GM19324 (cell line): ENCODE results near the gene ATP6V0B.

Experiments used
- ATAC-seq: cut with Tn5 transposase; IDR thresholded peaks from one replicate; pipeline ENCODE4 v1.9.1; 2021; ENCODE audit warnings: mild to moderate bottlenecking, moderate library complexity; ENCODE audit not compliant: unreplicated experiment, low FRiP score

ATP6V0B gene

DNA sequence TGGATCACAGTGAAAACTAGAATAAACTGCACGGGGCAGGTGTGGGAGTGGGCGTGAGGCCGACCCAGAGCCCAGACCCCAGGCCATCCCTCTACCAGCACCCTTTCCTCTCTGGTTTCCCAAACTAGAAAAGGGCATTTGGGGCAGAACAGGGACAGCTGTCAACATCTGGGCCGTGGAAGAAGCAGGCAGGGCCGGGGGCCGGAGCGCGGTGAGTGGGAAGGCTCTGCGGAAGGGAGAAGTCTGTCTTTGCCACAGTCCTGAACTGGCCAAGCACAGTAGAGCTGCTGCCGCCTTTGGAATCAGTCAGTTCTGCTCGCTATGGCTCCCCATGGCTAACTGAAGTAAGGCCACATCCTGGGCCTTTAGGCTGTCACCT is 23.2 kb downstream of the ATP6V0B start:
- no peak for ATAC-seq

GRCh38 chr1:43999455-43999854 is 24.7 kb downstream of the ATP6V0B start:
- ATAC-seq: no peak

DNA sequence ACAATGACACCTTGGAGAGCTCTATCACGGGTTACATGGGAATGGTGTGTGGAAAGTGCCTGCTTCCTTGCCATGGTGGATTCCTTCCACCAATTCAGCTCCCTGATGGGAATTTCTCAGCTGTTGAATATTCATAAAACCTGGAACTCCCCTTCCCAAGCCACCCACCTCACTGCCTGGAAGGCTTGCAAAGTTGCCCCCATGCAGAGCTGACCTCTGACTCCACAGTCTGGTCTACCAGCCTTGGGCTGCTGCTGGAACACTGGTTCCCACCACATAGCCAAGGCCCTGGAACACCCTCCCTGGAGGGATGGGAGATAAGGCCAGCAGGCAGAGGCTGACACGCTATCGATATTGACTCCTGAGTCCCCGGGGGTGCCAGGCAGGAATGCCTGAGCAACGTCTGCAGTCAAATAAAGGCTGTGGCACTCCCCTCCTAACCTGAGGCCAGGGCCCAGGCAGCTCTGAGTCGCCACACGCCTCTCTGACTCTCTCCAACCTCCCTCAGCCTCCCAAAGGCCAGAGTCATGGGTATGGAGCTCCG is 25.4 kb downstream of the ATP6V0B start:
- no peak for ATAC-seq

DNA sequence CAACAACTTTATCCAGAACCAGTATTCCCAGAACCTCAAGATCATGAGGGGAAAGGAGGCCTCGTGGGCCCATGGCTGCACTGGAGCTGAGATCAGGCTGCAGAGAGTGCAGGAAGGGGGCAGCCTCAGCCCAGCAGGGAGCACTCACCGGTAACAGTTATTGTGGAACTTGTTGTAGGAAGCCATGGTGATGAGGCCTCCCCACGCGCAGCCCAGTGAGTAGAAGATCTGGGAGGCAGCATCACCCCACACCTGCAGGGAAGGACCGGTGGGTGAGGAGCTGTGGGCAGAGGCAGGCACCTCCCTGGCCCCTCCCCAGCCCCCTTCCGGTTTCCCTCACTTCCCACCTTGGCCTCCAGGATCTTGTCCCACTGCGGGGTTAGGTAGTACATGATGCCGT is 27.4 kb downstream of the ATP6V0B start:
- ATAC-seq: no peak

DNA sequence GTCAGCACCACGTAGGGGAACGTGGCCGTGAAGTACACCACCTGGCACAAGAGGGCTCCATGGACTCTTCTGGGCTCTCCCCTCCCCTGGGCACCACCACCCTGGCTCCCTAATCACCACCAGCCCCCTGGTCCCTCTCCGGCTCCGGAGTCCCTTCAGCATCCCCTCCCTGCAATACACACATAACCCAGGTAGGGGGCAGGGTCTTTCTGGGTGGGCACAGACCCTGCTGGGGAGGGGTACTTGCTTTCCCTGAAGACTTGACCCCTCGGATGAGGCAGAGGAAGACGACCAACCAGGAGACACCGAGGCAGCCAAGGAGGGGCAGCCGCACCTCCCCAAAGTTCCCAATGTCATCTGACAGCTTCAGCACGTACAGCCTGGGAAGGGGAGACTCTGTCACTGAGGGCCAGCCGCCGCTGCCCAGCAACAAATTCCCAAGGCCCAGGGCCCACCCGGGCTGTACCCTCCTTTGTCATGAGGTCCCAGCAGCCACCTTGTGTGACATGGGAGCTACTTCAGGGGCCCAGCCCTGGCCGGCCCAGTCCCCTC is 27.9 kb downstream of the ATP6V0B start:
- no peak for ATAC-seq

DNA sequence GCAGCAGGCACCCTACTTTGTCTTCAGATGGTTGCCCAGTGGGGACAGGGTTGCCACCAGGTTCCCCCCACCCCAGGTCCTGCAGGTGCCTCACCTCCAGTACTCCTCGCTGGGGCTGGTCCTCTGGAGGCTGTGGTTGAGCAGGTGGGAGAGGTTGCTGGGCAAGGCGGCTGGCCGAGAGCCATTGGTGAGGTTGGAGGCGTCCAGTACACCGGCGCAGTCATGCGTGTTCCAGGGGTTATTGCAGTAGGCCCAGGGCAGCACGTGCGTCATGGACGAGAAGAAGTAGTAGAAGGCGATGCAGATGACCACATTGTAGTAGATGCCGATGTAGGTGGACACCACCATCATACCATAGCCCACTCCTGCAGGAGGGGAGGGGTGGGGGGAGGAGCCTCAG is 33.5 kb downstream of the ATP6V0B start:
- no peak for ATAC-seq

GRCh38 chr1:44010935-44011471 is 36.2 kb downstream of the ATP6V0B start:
- no peak for ATAC-seq

DNA sequence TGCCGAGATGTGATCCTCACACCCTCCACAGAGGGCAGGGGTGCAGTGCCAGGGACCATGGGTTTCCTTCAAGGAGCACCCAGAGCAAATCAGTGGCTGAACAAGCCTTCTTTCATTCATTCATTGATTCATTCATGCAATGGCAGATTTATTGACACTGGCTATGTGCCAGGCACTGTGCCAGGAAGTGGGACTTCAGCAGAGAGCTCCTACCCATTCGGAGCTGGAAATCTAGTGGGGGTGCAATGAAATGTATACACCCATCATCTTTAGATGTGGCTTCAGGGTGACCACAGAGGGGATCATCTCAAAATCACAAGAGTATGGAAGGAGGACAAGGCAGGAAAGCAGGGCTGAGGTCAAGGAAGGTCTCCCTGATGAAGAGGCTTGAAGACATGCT is 37.6 kb downstream of the ATP6V0B start:
- ATAC-seq: no peak

GRCh38 chr1:44012941-44013609 is 38.3 kb downstream of the ATP6V0B start:
- no peak for ATAC-seq

DNA sequence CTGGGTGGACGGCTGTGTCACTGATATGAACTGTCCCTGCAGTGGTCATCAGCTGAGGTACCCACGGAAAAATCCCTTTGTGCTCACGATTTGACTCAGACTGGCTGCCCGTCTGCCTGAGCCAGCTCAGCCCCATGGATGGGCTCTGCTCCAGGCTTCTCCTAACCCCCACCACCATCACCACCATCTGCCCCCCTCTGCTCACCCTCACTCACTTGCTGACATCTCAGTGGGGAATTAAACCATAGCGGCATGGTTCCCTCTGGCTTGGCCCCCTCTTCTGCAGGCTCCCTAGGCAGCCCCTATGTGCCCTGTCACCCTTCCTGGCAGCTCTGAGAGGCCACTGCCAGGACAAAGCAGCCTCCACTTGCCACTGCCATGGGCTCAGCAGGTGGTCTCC is 39.2 kb downstream of the ATP6V0B start:
- ATAC-seq: no peak

DNA sequence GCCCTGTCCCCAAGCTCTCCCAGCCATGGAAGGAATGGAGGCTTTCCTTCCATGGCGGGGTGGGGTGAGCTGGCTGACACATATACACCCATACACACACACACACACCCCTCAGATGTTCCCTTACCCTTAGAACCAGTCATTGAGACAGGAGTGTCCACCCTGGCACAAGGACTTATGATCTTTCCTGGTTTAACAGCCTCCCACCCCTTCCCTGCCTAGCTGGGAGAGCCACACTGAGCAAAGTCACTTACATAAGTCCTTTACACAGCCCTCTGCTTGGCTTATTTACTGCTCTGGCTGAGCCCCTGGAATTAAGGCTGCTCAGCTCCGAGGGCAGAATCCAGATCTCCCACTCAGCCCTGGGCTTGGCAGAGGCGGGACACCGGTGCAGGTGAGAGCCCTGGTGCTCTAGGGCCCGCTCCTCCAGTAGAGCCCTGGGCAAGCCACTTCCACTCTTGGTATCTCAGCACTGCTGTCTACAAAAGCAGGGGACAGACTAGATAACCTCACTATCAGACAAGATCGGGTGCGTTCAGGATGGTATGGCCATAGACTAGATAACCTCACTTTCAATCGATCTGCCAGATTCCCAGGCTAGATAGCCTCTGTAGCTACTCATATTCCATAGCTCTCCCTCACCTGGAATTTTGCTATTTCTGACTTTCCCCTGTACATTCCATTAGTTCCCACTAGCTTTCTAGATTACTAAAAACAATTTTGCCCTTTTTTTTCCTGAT is 39.8 kb downstream of the ATP6V0B start:
- no peak for ATAC-seq

GRCh38 chr1:44015206-44015605 is 40.4 kb downstream of the ATP6V0B start:
- no peak for ATAC-seq

GRCh38 chr1:44016041-44016889 is 41.5 kb downstream of the ATP6V0B start:
- no peak for ATAC-seq

GRCh38 chr1:44016890-44017400 is 42.2 kb downstream of the ATP6V0B start:
- no peak for ATAC-seq

GRCh38 chr1:44019466-44019948 is 44.7 kb downstream of the ATP6V0B start:
- ATAC-seq: no peak

DNA sequence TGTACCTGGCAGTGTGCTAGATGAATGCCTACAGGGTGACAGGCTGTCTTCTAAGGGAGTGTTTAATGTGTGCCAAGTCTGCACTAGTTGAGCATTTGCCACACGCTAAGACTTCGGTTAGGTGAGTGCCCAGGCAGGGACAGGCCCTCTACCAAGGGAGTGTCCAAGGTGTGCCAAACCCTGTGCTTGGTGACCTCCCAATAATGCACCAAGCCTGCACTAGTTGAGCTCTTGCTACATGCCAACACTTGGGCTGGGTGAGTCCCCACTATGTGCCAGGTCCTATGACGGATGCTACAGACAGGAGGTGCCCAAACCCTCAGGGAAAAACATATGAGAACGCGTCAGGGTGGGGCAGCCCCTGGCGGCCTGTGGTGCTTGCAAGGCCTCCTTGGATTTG is 45.7 kb downstream of the ATP6V0B start:
- ATAC-seq: no peak

DNA sequence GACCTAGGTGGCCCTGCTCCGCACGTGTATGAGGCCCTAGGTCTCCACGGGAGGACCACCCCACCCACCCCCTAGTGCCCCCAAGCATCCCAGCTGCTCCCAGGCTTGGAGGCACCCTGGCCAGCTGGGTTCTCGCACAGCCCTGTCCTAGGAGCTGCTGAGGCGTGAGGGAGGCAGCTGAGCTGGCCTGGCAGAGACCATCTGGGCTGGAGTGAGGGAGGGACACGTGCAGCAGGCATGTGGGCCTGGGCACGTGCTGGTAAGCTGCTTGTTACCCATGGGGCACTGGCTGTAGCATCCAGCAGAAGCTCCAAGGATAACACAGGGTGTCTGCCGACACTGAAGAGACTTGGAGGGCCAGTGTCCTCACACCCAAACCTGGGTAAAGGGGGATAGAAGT is 46.4 kb downstream of the ATP6V0B start:
- no peak for ATAC-seq

- no peak for ATAC-seq
These were observed 47.0 kb downstream of the ATP6V0B start for GRCh38 chr1:44021581-44022321.
